ENCODE data around the gene LAMC3. TPM values are rescaled to one million over a fixed set of nuclear protein-coding genes. Genes with fewer than 3 reads are reported as not detected.

Gene LAMC3
- total RNA-seq, 1 donor from 2014 or later: not detected

DNA sequence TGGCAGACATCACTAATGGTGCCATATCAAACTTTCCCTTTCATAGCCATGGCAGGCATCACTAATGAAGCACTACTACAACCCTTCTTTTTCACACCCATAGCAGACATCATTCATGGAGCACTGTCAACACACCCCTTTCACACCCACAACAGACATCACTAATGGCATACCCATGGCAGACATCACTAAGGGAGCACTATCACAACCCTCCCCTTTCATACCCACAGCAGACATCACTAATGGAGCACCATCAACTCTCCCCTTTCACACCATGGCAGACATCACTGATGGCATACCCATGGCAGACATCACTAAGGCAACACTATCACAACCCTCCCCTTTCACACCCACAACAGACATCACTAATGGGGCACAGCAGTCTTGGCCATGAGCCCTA is 33.7 kb downstream of the LAMC3 start:
- no peak for DNase-seq (ENCODE audit: low spot score)
- H3K4me3 ChIP-seq: no peak overlapping the region
- no peaks in the 10 kb centered on the region for H3K9me3 ChIP-seq (ENCODE audit: low read depth)
- no peak overlapping the region for H3K9ac ChIP-seq
- H3K27me3 Mint-ChIP-seq (ENCODE audit: insufficient read depth, low read depth): peaks cover 10% of the 10 kb centered on the region
- no peak overlapping the region for H3K4me3 Mint-ChIP-seq
- H3K27ac Mint-ChIP-seq: no peak overlapping the region
- H3K9me3 Mint-ChIP-seq: no peaks in the 10 kb centered on the region
- H2AFZ ChIP-seq (replicated peaks): no peak overlapping the region
- H3K4me2 ChIP-seq: no peak overlapping the region
- no peaks in the 10 kb centered on the region for H3K79me2 ChIP-seq (ENCODE audit: low read depth)
- no peak for TF ChIP-seq EZH2 (IDR thresholded peaks at IDR 0.05)
- TF ChIP-seq EZH2phosphoT487 (IDR thresholded peaks at IDR 0.05): no peak
- TF ChIP-seq, protein P1, sequence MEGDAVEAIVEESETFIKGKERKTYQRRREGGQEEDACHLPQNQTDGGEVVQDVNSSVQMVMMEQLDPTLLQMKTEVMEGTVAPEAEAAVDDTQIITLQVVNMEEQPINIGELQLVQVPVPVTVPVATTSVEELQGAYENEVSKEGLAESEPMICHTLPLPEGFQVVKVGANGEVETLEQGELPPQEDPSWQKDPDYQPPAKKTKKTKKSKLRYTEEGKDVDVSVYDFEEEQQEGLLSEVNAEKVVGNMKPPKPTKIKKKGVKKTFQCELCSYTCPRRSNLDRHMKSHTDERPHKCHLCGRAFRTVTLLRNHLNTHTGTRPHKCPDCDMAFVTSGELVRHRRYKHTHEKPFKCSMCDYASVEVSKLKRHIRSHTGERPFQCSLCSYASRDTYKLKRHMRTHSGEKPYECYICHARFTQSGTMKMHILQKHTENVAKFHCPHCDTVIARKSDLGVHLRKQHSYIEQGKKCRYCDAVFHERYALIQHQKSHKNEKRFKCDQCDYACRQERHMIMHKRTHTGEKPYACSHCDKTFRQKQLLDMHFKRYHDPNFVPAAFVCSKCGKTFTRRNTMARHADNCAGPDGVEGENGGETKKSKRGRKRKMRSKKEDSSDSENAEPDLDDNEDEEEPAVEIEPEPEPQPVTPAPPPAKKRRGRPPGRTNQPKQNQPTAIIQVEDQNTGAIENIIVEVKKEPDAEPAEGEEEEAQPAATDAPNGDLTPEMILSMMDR (IDR thresholded peaks at IDR 0.05): no peak
- H3F3A ChIP-seq (ENCODE audit: low read depth): no peaks in the 10 kb centered on the region
- no peaks in the 10 kb centered on the region for H3K36me3 ChIP-seq
- H3K36me3 Mint-ChIP-seq: no peaks in the 10 kb centered on the region
- no peaks in the 10 kb centered on the region for H3K4me1 ChIP-seq
- no peaks in the 10 kb centered on the region for H4K20me1 ChIP-seq (ENCODE audit: low read depth)
- H3K4me1 Mint-ChIP-seq: peaks cover 10% of the 10 kb centered on the region
- no peak overlapping the region for H3K27ac ChIP-seq
- H3K27me3 ChIP-seq: no peaks in the 10 kb centered on the region

DNA sequence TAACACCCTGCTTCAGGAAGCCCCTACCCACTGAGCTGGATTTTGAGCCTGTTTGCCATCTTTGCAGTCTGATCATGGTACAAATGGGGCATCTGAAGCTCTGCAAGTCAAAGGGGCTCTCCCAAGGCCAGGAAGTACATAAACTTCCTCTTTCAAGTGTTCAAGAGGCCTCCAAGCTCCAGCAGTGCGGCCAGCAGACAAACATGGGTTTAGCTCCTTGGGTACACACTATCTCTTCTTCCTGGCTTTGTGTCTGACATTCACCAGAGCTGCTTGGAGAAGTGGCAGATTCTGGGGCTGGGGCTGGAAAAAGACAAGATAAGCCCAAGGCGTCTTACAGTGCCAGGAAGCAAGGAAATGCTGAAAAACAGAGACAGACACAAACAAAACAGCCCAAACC is 34.1 kb downstream of the LAMC3 start:
- no peak overlapping the region for H3K4me2 ChIP-seq
- Mint-ChIP-seq H3K4me1 (peaks cover 6% of the 10 kb centered on the region), H3K9me3 (no peaks in the 10 kb centered on the region), H3K4me3 (no peak overlapping the region), H3K27me3 (ENCODE audit: insufficient read depth, low read depth) (peaks cover 10% of the 10 kb centered on the region), H3K36me3 (no peaks in the 10 kb centered on the region), H3K27ac (no peak overlapping the region)
- DNase-seq (ENCODE audit: low spot score): no peak
- no peaks in the 10 kb centered on the region for H3K4me1 ChIP-seq
- no peak overlapping the region for H3K27ac ChIP-seq
- H3K27me3 ChIP-seq: no peaks in the 10 kb centered on the region
- no peak overlapping the region for H3K9ac ChIP-seq
- TF ChIP-seq EZH2 (IDR thresholded peaks at IDR 0.05) (no peak), EZH2phosphoT487 (IDR thresholded peaks at IDR 0.05) (no peak)
- TF ChIP-seq, protein P1 (IDR thresholded peaks at IDR 0.05): no peak
- no peaks in the 10 kb centered on the region for H3F3A ChIP-seq (ENCODE audit: low read depth)
- no peaks in the 10 kb centered on the region for H3K79me2 ChIP-seq (ENCODE audit: low read depth)
- H4K20me1 ChIP-seq (ENCODE audit: low read depth): no peaks in the 10 kb centered on the region
- H3K9me3 ChIP-seq (ENCODE audit: low read depth): no peaks in the 10 kb centered on the region
- no peaks in the 10 kb centered on the region for H3K36me3 ChIP-seq
- no peak overlapping the region for H3K4me3 ChIP-seq
- no peak overlapping the region for H2AFZ ChIP-seq (replicated peaks)

DNA sequence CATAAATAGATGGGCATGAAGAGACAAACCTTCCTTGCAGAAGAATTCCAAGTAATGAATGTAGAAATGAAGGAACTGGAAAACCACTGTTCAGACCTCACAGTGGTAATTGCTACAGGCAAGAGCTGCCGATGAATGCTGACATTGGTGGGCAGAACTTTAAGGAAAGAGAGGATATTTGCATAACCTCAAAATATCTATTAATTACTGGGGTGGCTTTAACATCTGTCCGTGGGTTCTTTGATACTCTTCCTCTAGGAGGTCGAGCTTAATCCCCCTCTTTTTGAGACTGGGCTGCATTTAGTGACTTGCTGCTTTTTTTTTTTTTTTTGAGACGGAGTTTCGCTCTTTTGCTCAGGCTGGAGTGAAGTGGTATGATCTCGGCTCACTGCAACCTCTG is 34.7 kb downstream of the LAMC3 start:
- no peak for DNase-seq (ENCODE audit: low spot score)
- H3K27ac Mint-ChIP-seq: no peak overlapping the region
- H3K4me3 Mint-ChIP-seq: no peak overlapping the region
- no peaks in the 10 kb centered on the region for H3K79me2 ChIP-seq (ENCODE audit: low read depth)
- H3K9me3 ChIP-seq (ENCODE audit: low read depth): no peaks in the 10 kb centered on the region
- peaks cover 5% of the 10 kb centered on the region for H3K4me1 Mint-ChIP-seq
- H3K27ac ChIP-seq: no peak overlapping the region
- no peaks in the 10 kb centered on the region for H3K4me1 ChIP-seq
- no peak overlapping the region for H2AFZ ChIP-seq (replicated peaks)
- peaks cover 11% of the 10 kb centered on the region for H3K27me3 Mint-ChIP-seq (ENCODE audit: insufficient read depth, low read depth)
- no peaks in the 10 kb centered on the region for H3K27me3 ChIP-seq
- no peaks in the 10 kb centered on the region for H3K36me3 Mint-ChIP-seq
- no peaks in the 10 kb centered on the region for H3F3A ChIP-seq (ENCODE audit: low read depth)
- H3K9me3 Mint-ChIP-seq: no peaks in the 10 kb centered on the region
- TF ChIP-seq, protein P1 (IDR thresholded peaks at IDR 0.05): no peak
- no peak for TF ChIP-seq EZH2phosphoT487 (IDR thresholded peaks at IDR 0.05)
- no peak for TF ChIP-seq EZH2 (IDR thresholded peaks at IDR 0.05)
- H3K36me3 ChIP-seq: no peaks in the 10 kb centered on the region
- H3K4me3 ChIP-seq: no peak overlapping the region
- no peak overlapping the region for H3K9ac ChIP-seq
- no peaks in the 10 kb centered on the region for H4K20me1 ChIP-seq (ENCODE audit: low read depth)
- H3K4me2 ChIP-seq: no peak overlapping the region

Data from neural progenitor cell (in vitro differentiated cells).